ENCODE results near the gene PDE3A.
"Not testable (repeated sequence)": the region's sequence is repeated elsewhere in the genome, so short reads cannot be mapped to it uniquely, and the experiment has no call there.

Gene PDE3A

GRCh38 chr12:20557096-20557495, 188.8 kb downstream of the PDE3A start:
- no peak for DNase-seq

GRCh38 chr12:20560935-20561334, 192.6 kb downstream of the PDE3A start:
- DNase-seq, result no peak

- DNase-seq, result no peak
Measured at GRCh38 chr12:20561871-20562270, 193.5 kb downstream of the PDE3A start.

- no peak for DNase-seq
Measured at GRCh38 chr12:20567413-20567812, 199.1 kb downstream of the PDE3A start.

- DNase-seq, result no peak
Measured at GRCh38 chr12:20572451-20572850, 204.1 kb downstream of the PDE3A start.

GRCh38 chr12:20576528-20576927, 208.2 kb downstream of the PDE3A start:
- no peak for DNase-seq

- DNase-seq, result no peak
Measured at GRCh38 chr12:20577054-20577453, 208.7 kb downstream of the PDE3A start.

- no peak for DNase-seq
Measured at GRCh38 chr12:20578142-20578541, 209.8 kb downstream of the PDE3A start.

GRCh38 chr12:20585055-20585625, 216.8 kb downstream of the PDE3A start:
- no peak for DNase-seq

- DNase-seq, result no peak
Measured at GRCh38 chr12:20585913-20586312, 217.6 kb downstream of the PDE3A start.

GRCh38 chr12:20588042-20588441, 219.7 kb downstream of the PDE3A start:
- no peak for DNase-seq

- no peak for DNase-seq
Measured at GRCh38 chr12:20590570-20590969, 222.2 kb downstream of the PDE3A start.

GRCh38 chr12:20592556-20592955, 224.2 kb downstream of the PDE3A start:
- DNase-seq, result no peak

- DNase-seq, result no peak
Measured at GRCh38 chr12:20593611-20594010, 225.3 kb downstream of the PDE3A start.

- DNase-seq, result no peak
Measured at GRCh38 chr12:20596061-20596460, 227.7 kb downstream of the PDE3A start.

- DNase-seq, result no peak
Measured at GRCh38 chr12:20599757-20600156, 231.4 kb downstream of the PDE3A start.

GRCh38 chr12:20601668-20602280, 233.4 kb downstream of the PDE3A start:
- no peak for DNase-seq

GRCh38 chr12:20602641-20603391, 234.5 kb downstream of the PDE3A start:
- no peak for DNase-seq

GRCh38 chr12:20604408-20605067, 236.2 kb downstream of the PDE3A start:
- no peak for DNase-seq

- not testable (repeated sequence) for DNase-seq
Measured at GRCh38 chr12:20615020-20615419, 246.7 kb downstream of the PDE3A start.

GRCh38 chr12:20616093-20616492, 247.8 kb downstream of the PDE3A start:
- no peak for DNase-seq

- no peak for DNase-seq
Measured at GRCh38 chr12:20620261-20620660, 251.9 kb downstream of the PDE3A start.

- no peak for DNase-seq
Measured at GRCh38 chr12:20624718-20625117, 256.4 kb downstream of the PDE3A start.

- DNase-seq, result no peak
Measured at GRCh38 chr12:20625531-20625930, 257.2 kb downstream of the PDE3A start.

All from activated naive CD4-positive, alpha-beta T cell (primary cell).